Measurements from ENCODE around the gene NOXO1.

- TF ChIP-seq CTCF (conservative IDR thresholded peaks at IDR 0.05; ENCODE audit: low read depth, low read length), result no peak
- no peak for TF ChIP-seq EZH2 (IDR thresholded peaks at IDR 0.05; ENCODE audit: borderline replicate concordance, low read depth, low read length, poor library complexity, severe bottlenecking)
Observed at GRCh38 chr16:1938910-1939309, 42.4 kb downstream of the NOXO1 start.

Measured in A673 (cell line).